ENCODE data around the gene STOX2. TPM values are rescaled to one million over a fixed set of nuclear protein-coding genes. Genes with fewer than 3 reads are reported as not detected.
A peak's percentile ranks its signal among the peaks of the same experiment; 100 is the strongest.

STOX2 gene, protein sequence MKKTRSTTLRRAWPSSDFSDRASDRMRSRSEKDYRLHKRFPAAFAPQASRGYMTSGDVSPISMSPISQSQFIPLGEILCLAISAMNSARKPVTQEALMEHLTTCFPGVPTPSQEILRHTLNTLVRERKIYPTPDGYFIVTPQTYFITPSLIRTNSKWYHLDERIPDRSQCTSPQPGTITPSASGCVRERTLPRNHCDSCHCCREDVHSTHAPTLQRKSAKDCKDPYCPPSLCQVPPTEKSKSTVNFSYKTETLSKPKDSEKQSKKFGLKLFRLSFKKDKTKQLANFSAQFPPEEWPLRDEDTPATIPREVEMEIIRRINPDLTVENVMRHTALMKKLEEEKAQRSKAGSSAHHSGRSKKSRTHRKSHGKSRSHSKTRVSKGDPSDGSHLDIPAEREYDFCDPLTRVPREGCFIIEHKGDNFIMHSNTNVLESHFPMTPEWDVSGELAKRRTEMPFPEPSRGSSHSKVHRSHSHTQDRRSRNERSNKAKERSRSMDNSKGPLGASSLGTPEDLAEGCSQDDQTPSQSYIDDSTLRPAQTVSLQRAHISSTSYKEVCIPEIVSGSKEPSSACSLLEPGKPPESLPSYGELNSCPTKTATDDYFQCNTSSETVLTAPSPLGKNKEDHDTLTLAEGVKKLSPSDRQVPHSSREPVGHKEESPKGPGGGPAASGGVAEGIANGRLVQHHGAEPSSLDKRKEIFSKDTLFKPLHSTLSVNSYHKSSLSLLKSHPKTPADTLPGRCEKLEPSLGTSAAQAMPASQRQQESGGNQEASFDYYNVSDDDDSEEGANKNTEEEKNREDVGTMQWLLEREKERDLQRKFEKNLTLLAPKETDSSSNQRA (N-terminal part only)
- 10 to 100 TPM in 1 of 3 donors, 1 to 10 TPM in 2; 2.7 to 10.9 (median 4.3) TPM for total RNA-seq
- long read RNA-seq, donor 1, partial matches to known transcripts = 2 of 3 reads
- long read RNA-seq, donor 1, other reads (novel, unspliced or antisense) = 1 of 3 reads
- long read RNA-seq, donor 2 = 0 reads

- peak within 1 kb of the TSS; percentile 9 for H3K4me3 ChIP-seq
- ATAC-seq (peak; percentile 78), DNase-seq (peak in 2 of 3 donors; percentile 77 to 81)
- intact Hi-C loops (cut with DNase I, micrococcal nuclease) = no loop called here
- TF ChIP-seq, protein P1, sequence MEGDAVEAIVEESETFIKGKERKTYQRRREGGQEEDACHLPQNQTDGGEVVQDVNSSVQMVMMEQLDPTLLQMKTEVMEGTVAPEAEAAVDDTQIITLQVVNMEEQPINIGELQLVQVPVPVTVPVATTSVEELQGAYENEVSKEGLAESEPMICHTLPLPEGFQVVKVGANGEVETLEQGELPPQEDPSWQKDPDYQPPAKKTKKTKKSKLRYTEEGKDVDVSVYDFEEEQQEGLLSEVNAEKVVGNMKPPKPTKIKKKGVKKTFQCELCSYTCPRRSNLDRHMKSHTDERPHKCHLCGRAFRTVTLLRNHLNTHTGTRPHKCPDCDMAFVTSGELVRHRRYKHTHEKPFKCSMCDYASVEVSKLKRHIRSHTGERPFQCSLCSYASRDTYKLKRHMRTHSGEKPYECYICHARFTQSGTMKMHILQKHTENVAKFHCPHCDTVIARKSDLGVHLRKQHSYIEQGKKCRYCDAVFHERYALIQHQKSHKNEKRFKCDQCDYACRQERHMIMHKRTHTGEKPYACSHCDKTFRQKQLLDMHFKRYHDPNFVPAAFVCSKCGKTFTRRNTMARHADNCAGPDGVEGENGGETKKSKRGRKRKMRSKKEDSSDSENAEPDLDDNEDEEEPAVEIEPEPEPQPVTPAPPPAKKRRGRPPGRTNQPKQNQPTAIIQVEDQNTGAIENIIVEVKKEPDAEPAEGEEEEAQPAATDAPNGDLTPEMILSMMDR (IDR thresholded peaks at IDR 0.05) = no peak
- H3K9me3 ChIP-seq = peaks cover 2% of the 10 kb centered on the region
- H3K4me1 ChIP-seq (ENCODE audit: low read depth) = peaks cover 4% of the 10 kb centered on the region
- H3K36me3 ChIP-seq (ENCODE audit: low read depth) = no peaks in the 10 kb centered on the region
Measured at GRCh38 chr4:183905081-183905592, at the start of gene STOX2. Gene STOX2, plus strand, starts transcription at chr4:183905307. Its CDS starts 1,484 bp downstream, at chr4:183906791.

DNA sequence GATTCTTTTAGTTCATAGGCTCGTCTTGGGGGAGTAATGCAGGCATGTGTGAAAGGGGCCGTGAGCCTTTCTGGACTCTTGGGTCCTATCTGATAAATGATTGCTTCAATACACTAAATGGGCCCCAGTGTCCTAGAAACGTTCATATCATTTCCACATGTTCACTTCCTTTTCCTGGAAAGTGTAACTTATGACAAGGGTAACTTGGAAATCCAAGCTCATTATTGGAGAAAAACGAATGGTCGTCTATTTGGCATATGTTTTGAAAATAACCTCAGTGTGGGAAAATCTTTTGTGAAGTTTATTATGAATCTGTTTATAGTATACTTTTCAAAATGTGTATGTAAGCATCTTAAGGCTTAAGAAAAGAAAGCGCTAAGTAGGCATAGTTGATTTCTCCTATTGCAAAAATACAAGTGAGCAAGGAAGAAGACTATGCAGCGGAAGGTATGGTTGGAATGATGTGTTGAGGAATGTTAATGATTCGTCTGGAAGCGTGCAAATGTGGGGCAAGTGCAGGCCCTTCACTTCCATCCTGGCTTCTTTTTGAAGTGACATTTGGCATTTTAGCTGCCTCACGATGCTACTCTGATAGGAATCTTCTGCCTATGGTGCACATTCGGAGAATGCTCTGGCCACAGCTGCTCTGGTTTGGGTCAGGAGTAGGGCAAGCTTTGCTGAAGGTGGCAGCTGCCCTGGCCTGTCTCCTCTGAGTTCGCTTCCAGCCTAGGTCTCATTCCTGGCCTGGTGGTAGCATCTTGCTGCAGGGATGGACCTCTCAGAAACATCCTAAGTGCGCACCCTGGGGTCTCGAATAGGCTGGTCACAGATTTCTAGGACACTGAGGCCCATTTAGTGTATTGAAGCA is 49.5 kb upstream of the STOX2 start:
- no peaks in the 10 kb centered on the region for H3K36me3 ChIP-seq (ENCODE audit: low read depth)
- no peak for DNase-seq
- no peak overlapping the region for H3K4me3 ChIP-seq
- H3K4me1 ChIP-seq (ENCODE audit: low read depth) = no peaks in the 10 kb centered on the region
- intact Hi-C loops (cut with DNase I, micrococcal nuclease) = no loop called here
- no peak for ATAC-seq
- no peaks in the 10 kb centered on the region for H3K9me3 ChIP-seq
- TF ChIP-seq, protein P1 (IDR thresholded peaks at IDR 0.05) = no peak

DNA sequence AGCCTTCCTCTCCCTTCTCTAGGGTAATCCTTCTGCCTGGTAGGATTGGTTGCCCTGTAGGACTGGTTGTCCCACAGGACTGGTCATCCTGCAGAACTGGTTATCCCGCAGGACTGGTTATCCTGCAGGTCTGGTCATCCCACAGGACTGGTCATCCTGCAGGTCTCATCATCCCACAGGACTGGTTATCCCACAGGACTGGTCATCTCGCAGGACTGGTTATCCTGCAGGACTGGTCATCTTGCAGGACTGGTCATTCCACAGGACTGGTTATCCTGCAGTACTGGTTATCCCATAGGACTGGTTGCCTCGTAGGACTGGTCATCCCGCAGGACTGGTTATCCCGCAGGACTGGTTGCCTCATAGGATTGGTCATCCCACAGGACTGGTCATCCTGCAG is 48.1 kb upstream of the STOX2 start:
- DNase-seq (no peak), ATAC-seq (no peak)
- intact Hi-C loops (cut with DNase I, micrococcal nuclease) = no loop called here
- TF ChIP-seq, protein P1 (IDR thresholded peaks at IDR 0.05) = no peak
- no peaks in the 10 kb centered on the region for H3K4me1 ChIP-seq (ENCODE audit: low read depth)
- no peaks in the 10 kb centered on the region for H3K36me3 ChIP-seq (ENCODE audit: low read depth)
- H3K9me3 ChIP-seq = no peaks in the 10 kb centered on the region
- H3K4me3 ChIP-seq = no peak overlapping the region

DNA sequence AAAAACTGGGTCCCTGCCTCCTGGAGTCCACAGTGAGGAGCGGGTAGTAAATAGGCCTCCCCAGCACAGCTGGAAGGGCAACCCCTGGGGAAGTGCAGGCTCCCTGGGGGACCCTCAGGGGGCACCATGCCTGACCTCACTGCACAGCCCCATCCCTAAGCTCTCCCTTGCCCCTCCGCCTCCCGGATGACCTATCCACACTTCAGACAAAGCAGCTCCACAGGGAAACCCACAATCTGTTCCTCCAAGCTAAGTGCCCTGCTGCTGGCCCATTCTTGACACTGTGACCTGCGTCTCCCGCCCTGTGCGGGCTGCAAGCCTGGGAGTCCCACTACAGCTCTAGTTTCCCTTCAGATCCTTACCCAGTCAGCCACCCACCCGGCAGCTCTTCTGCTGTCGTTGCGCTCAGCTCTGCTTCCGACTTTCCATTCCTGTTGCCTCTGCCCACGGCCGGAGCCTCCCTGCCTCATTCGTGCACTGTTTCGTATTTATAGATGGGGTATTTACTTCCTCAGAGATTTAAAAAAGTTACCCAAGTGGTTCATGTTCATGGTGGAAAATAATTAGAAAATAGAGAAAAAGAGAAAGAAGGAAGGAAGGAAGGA is 47.0 kb upstream of the STOX2 start:
- intact Hi-C loops (cut with DNase I, micrococcal nuclease) = no loop called here
- H3K4me3 ChIP-seq = no peak overlapping the region
- ATAC-seq = no peak
- no peaks in the 10 kb centered on the region for H3K36me3 ChIP-seq (ENCODE audit: low read depth)
- H3K4me1 ChIP-seq (ENCODE audit: low read depth) = no peaks in the 10 kb centered on the region
- no peaks in the 10 kb centered on the region for H3K9me3 ChIP-seq
- TF ChIP-seq, protein P1 (IDR thresholded peaks at IDR 0.05) = no peak
- DNase-seq = no peak

Data from mucosa of descending colon (tissue), 3 donors.